Liver (tissue), 9 donors: Measurements from ENCODE around the gene ST6GALNAC4. TPM values are rescaled to one million over a fixed set of nuclear protein-coding genes. Genes with fewer than 3 reads are reported as not detected.

ENCODE experiments used
- DNase-seq: peaks from one replicate; pipeline ENCODE4 v3.0.0-alpha.2; 2017; ENCODE audit warnings: low spot score
- H3K27ac ChIP-seq, 2 donors: one replicate each; pipeline ENCODE4 v1.7.0; 2013; ENCODE audit warnings: inconsistent platforms in 2 of 2, low read length in 2 of 2, control low read depth in 1 of 2, low read depth in 1 of 2, mild to moderate bottlenecking in 1 of 2
- H3K27me3 ChIP-seq, 4 donors: one replicate each; pipeline versions ENCODE4 v1.6.1 to v1.7.0; 2013; ENCODE audit warnings: low read length in 3 of 4, inconsistent platforms in 1 of 4, mild to moderate bottlenecking in 1 of 4, moderate library complexity in 1 of 4; ENCODE audit not compliant: control insufficient read depth in 4 of 4, insufficient read depth in 4 of 4
- H3K36me3 ChIP-seq, 4 donors: one replicate each; pipeline versions ENCODE4 v1.6.1 to v1.7.0; 2013; ENCODE audit warnings: low read length in 3 of 4, mild to moderate bottlenecking in 3 of 4, low read depth in 1 of 4, moderate library complexity in 1 of 4; ENCODE audit not compliant: control insufficient read depth in 4 of 4, insufficient read depth in 3 of 4
- H3K4me1 ChIP-seq, 4 donors: one replicate each; pipeline versions ENCODE4 v1.6.1 to v1.7.0; 2013; ENCODE audit warnings: low read length in 3 of 4, mild to moderate bottlenecking in 3 of 4, moderate library complexity in 1 of 4; ENCODE audit not compliant: control insufficient read depth in 4 of 4, insufficient read depth in 4 of 4
- H3K4me3 ChIP-seq, 3 donors: one replicate each; pipeline versions ENCODE4 v1.6.1 to v1.7.0; 2013; ENCODE audit warnings: low read length in 3 of 3, control low read depth in 1 of 3, low read depth in 1 of 3, mild to moderate bottlenecking in 1 of 3
- H3K9ac ChIP-seq, 2 donors: one replicate each; pipeline ENCODE4 v1.7.0; 2013; ENCODE audit warnings: low read length in 2 of 2, mild to moderate bottlenecking in 2 of 2, moderate library complexity in 2 of 2, control low read depth in 1 of 2, low read depth in 1 of 2
- H3K9me3 ChIP-seq, 4 donors: one replicate each; pipeline versions ENCODE4 v1.6.1 to v1.7.0; 2013; ENCODE audit warnings: low read length in 3 of 4; ENCODE audit not compliant: control insufficient read depth in 4 of 4
- EGR1 ChIP-seq, 2 donors: IDR thresholded peaks; 2 replicates each; pipeline ENCODE4 v1.6.1; 2016 to 2018; ENCODE audit warnings: antibody characterized with exemption in 2 of 2, low read depth in 2 of 2
- FOXA1 ChIP-seq: IDR thresholded peaks from 2 replicates; pipeline ENCODE4 v1.6.1; 2016; ENCODE audit warnings: antibody characterized with exemption
- FOXA2 ChIP-seq: IDR thresholded peaks from 2 replicates; pipeline ENCODE4 v1.6.1; 2016; ENCODE audit warnings: antibody characterized with exemption
- GABPA ChIP-seq, 2 donors: IDR thresholded peaks in 1 of 2; conservative IDR thresholded peaks in 1 of 2; 2 replicates each; pipeline ENCODE4 v1.6.1; 2016; ENCODE audit warnings: antibody characterized with exemption in 2 of 2, mild to moderate bottlenecking in 1 of 2, moderate library complexity in 1 of 2
- HNF4A ChIP-seq, 2 donors: conservative IDR thresholded peaks; 2 replicates each; pipeline ENCODE4 v1.6.1; 2016; ENCODE audit warnings: antibody characterized with exemption in 2 of 2, mild to moderate bottlenecking in 2 of 2
- HNF4G ChIP-seq: IDR thresholded peaks from 2 replicates; pipeline ENCODE4 v1.6.1; 2016; ENCODE audit warnings: antibody characterized with exemption
- JUND ChIP-seq, 2 donors: IDR thresholded peaks; 2 replicates each; pipeline ENCODE4 v1.6.1; 2016; ENCODE audit warnings: antibody characterized with exemption in 2 of 2
- NR2F2 ChIP-seq: IDR thresholded peaks from 2 replicates; pipeline ENCODE4 v1.6.1; 2016; ENCODE audit warnings: antibody characterized with exemption
- RAD21 ChIP-seq, 2 donors: IDR thresholded peaks; 2 replicates each; pipeline ENCODE4 v1.6.1; 2016; ENCODE audit warnings: antibody characterized with exemption in 2 of 2, mild to moderate bottlenecking in 2 of 2
- RXRA ChIP-seq, 2 donors: IDR thresholded peaks; 2 replicates each; pipeline ENCODE4 v1.6.1; 2017 to 2018; ENCODE audit warnings: antibody characterized with exemption in 2 of 2, mild to moderate bottlenecking in 1 of 2
- SP1 ChIP-seq: IDR thresholded peaks from 2 replicates; pipeline ENCODE4 v1.6.1; 2018; ENCODE audit warnings: antibody characterized with exemption, mild to moderate bottlenecking
- TAF1 ChIP-seq: conservative IDR thresholded peaks from 2 replicates; pipeline ENCODE4 v1.6.1; 2016; ENCODE audit warnings: antibody characterized with exemption, mild to moderate bottlenecking
- YY1 ChIP-seq: IDR thresholded peaks from 2 replicates; pipeline ENCODE4 v1.6.1; 2016; ENCODE audit warnings: antibody characterized with exemption, mild to moderate bottlenecking
- WGBS: extraction: QIAGEN DNeasy Blood & Tissue Kit; methylation state at CpG from one replicate; pipeline ENCODE4 v1.1.7; 2013; 5-methylcytosine and 5-hydroxymethylcytosine counted together
- polyA plus RNA-seq, 2 donors: library from polyadenylated mRNA; stranded (reverse) in 1 of 2; unstranded in 1 of 2; fragments of 200-250 nt in 1 of 2; fragments of >200 nt in 1 of 2; fragmentation: Nextera tagmentation in 1 of 2; extraction: Ambion mirVana in 1 of 2; gene quantifications; one replicate each; pipeline versions ENCODE4 v1.2.1 to v1.2.3, GENCODE V29; 2013 to 2015
- total RNA-seq, 2 donors: library from RNA; depleted of rRNA; stranded (reverse); fragments of >200 nt; gene quantifications; one replicate each; pipeline ENCODE4 v1.2.3, GENCODE V29; 2014
- TF ChIP-seq, protein P1 (sequence below): IDR thresholded peaks from 2 replicates; pipeline ENCODE4 v1.6.1; 2016; ENCODE audit warnings: antibody characterized with exemption
- TF ChIP-seq, protein P2 (sequence below): IDR thresholded peaks from 2 replicates; pipeline ENCODE4 v1.6.1; 2016; ENCODE audit warnings: antibody characterized with exemption
- TF ChIP-seq, protein P3 (sequence below): IDR thresholded peaks from 2 replicates; pipeline ENCODE4 v1.6.1; 2016; ENCODE audit warnings: antibody characterized with exemption, mild to moderate bottlenecking
- TF ChIP-seq, protein P4 (sequence below): fragments of 150-350 bp; IDR thresholded peaks from 2 replicates; pipeline ENCODE4 v1.5.1; 2017; ENCODE audit warnings: improper control_type of control experiment, low read depth, low read length; ENCODE audit not compliant: missing input control
- donor health status: healthy.
- donor health status: healthy.
- donor health status: healthy.
- donor health status: healthy.
- donor health status: healthy.

The ST6GALNAC4 gene
- total and polyA plus RNA-seq, 4 donors = 2.5 to 83.7 (median 7.5) TPM

DNA sequence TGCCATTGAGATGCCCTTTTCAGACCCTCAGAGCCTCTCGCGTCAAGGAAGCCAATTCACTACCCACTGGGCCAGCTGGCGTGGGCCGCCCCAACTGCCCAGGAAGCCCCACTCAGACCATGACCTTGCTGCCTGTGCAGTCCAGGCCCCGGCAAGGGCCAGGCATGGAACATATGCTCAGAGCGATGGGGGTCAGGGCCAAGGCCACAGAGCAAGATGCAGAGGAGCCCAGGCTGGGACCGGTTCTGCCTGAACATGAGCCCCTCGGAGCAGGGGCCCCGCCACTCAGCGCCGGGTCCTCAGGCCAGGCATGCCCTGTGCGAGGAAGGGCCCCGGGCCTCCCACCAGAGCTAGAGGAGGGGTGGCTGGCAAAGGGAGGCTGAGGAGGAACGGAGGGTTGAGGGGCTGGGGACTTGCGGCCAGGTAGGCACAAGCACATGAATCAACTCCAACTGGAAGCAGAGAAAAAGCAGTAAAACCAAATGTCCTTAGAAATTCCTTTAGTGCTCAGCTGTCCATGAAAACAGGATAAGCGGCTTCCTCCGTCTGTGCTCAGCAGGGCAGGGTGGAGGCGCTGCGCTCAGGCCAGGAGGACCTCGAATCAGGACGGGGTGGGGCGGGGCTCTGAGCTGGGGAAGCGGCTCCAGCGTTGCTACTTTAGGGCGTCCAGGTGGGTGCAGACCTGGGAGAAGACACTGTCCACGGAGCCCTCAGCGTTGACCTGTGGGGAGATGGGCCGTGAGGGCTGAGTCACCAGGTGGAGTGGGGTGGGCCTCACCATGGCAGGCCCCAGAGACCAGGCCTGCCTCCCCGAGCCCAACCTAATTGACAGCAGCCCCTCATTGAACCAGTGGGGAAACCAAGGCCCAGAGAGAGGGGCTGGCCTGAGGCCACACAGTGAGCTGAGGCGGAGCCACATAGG, 49.2 kb downstream of the ST6GALNAC4 start:
- Histone ChIP-seq H3K9ac (no peak overlapping the region), H3K4me1 (peaks cover 0 to 4% (median 2%) of the 10 kb centered on the region in 4 donors), H3K36me3 (peaks cover 0 to 6% (median 0%) of the 10 kb centered on the region in 4 donors), H3K27ac (peak overlapping the region in 1 of 2 donors; percentile 18), H3K4me3 (no peak overlapping the region), H3K9me3 (no peaks in the 10 kb centered on the region), H3K27me3 (no peaks in the 10 kb centered on the region)
- WGBS = 88% methylated on average over 30 of the region's 30 CpGs
- DNase-seq = no peak
- TF ChIP-seq EGR1 (IDR thresholded peaks at IDR 0.05; ENCODE audit: low read depth in 2 of 2) (no peak), GABPA (IDR thresholded peaks at IDR 0.05 in 1 of 2, conservative IDR thresholded peaks at IDR 0.05 in 1 of 2) (no peak), RAD21 (IDR thresholded peaks at IDR 0.05) (no peak), FOXA1 (no peak), SP1 (no peak), HNF4G (no peak), YY1 (no peak)
- TF ChIP-seq, protein P1, sequence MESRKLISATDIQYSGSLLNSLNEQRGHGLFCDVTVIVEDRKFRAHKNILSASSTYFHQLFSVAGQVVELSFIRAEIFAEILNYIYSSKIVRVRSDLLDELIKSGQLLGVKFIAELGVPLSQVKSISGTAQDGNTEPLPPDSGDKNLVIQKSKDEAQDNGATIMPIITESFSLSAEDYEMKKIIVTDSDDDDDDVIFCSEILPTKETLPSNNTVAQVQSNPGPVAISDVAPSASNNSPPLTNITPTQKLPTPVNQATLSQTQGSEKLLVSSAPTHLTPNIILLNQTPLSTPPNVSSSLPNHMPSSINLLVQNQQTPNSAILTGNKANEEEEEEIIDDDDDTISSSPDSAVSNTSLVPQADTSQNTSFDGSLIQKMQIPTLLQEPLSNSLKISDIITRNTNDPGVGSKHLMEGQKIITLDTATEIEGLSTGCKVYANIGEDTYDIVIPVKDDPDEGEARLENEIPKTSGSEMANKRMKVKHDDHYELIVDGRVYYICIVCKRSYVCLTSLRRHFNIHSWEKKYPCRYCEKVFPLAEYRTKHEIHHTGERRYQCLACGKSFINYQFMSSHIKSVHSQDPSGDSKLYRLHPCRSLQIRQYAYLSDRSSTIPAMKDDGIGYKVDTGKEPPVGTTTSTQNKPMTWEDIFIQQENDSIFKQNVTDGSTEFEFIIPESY = no peak
- TF ChIP-seq, protein P2, sequence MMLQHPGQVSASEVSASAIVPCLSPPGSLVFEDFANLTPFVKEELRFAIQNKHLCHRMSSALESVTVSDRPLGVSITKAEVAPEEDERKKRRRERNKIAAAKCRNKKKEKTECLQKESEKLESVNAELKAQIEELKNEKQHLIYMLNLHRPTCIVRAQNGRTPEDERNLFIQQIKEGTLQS = no peak
- TF ChIP-seq, protein P3, sequence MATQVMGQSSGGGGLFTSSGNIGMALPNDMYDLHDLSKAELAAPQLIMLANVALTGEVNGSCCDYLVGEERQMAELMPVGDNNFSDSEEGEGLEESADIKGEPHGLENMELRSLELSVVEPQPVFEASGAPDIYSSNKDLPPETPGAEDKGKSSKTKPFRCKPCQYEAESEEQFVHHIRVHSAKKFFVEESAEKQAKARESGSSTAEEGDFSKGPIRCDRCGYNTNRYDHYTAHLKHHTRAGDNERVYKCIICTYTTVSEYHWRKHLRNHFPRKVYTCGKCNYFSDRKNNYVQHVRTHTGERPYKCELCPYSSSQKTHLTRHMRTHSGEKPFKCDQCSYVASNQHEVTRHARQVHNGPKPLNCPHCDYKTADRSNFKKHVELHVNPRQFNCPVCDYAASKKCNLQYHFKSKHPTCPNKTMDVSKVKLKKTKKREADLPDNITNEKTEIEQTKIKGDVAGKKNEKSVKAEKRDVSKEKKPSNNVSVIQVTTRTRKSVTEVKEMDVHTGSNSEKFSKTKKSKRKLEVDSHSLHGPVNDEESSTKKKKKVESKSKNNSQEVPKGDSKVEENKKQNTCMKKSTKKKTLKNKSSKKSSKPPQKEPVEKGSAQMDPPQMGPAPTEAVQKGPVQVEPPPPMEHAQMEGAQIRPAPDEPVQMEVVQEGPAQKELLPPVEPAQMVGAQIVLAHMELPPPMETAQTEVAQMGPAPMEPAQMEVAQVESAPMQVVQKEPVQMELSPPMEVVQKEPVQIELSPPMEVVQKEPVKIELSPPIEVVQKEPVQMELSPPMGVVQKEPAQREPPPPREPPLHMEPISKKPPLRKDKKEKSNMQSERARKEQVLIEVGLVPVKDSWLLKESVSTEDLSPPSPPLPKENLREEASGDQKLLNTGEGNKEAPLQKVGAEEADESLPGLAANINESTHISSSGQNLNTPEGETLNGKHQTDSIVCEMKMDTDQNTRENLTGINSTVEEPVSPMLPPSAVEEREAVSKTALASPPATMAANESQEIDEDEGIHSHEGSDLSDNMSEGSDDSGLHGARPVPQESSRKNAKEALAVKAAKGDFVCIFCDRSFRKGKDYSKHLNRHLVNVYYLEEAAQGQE = no peak

DNA sequence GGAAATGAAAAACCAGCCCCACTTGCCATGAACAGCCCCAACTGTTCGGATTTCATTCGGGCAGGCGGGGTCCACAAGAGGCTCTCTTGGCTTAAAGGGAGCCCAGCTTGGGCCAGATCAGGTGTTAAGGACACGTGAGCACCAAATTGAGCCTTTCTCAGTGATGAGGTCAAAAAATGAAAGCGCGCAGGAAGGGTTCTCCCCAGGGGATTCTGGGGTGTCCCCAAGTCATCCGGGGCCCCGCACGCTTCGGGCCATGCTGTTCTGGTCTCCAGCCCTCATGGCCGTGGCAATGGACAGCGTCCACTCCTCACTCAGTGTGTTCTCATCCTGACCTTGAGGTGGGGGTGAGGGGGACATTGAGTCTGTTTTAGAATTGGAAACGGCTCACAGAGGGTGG, 50.3 kb downstream of the ST6GALNAC4 start:
- Histone ChIP-seq H3K36me3 (peaks cover 0 to 3% (median 0%) of the 10 kb centered on the region in 4 donors), H3K9me3 (no peaks in the 10 kb centered on the region), H3K27ac (no peak overlapping the region), H3K27me3 (no peaks in the 10 kb centered on the region), H3K4me3 (no peak overlapping the region), H3K9ac (no peak overlapping the region), H3K4me1 (peaks cover 0 to 10% (median 2%) of the 10 kb centered on the region in 4 donors)
- 97% methylated on average over 13 of the region's 13 CpGs for whole genome bisulfite sequencing
- no peak for DNase-seq
- TF ChIP-seq FOXA1 = no peak
- TF ChIP-seq, protein P3 = no peak
- TF ChIP-seq RAD21 (IDR thresholded peaks at IDR 0.05) = no peak
- TF ChIP-seq SP1 = no peak
- TF ChIP-seq HNF4A (conservative IDR thresholded peaks at IDR 0.05) = no peak
- no peak for TF ChIP-seq NR2F2
- TF ChIP-seq JUND (IDR thresholded peaks at IDR 0.05) = no peak
- TF ChIP-seq FOXA2 = no peak
- no peak for TF ChIP-seq TAF1
- TF ChIP-seq, protein P4, sequence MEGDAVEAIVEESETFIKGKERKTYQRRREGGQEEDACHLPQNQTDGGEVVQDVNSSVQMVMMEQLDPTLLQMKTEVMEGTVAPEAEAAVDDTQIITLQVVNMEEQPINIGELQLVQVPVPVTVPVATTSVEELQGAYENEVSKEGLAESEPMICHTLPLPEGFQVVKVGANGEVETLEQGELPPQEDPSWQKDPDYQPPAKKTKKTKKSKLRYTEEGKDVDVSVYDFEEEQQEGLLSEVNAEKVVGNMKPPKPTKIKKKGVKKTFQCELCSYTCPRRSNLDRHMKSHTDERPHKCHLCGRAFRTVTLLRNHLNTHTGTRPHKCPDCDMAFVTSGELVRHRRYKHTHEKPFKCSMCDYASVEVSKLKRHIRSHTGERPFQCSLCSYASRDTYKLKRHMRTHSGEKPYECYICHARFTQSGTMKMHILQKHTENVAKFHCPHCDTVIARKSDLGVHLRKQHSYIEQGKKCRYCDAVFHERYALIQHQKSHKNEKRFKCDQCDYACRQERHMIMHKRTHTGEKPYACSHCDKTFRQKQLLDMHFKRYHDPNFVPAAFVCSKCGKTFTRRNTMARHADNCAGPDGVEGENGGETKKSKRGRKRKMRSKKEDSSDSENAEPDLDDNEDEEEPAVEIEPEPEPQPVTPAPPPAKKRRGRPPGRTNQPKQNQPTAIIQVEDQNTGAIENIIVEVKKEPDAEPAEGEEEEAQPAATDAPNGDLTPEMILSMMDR = no peak
- TF ChIP-seq RXRA (IDR thresholded peaks at IDR 0.05) = no peak
- TF ChIP-seq, protein P1 = no peak
